Suprapubic skin (tissue), 4 donors: ENCODE results near the gene CCL19. TPM values are rescaled to one million over a fixed set of nuclear protein-coding genes. Genes with fewer than 3 reads are reported as not detected.
"Not testable (repeated sequence)": the region's sequence is repeated elsewhere in the genome, so short reads cannot be mapped to it uniquely, and the experiment has no call there.

Experiments used
- DNase-seq, 2 donors: peaks; one replicate each; pipeline ENCODE4 v3.0.0-alpha.2; 2019; ENCODE audit warnings: low spot score in 2 of 2
- H3K27ac ChIP-seq: fragments of 200-600 bp; sonication (generic); one replicate; pipeline ENCODE4 v1.5.1; 2019
- H3K27me3 ChIP-seq: fragments of 200-600 bp; sonication (generic); one replicate; pipeline ENCODE4 v1.5.1; 2019
- H3K36me3 ChIP-seq: fragments of 200-600 bp; sonication (generic); one replicate; pipeline ENCODE4 v1.5.1; 2019
- H3K4me1 ChIP-seq: fragments of 200-600 bp; sonication (generic); one replicate; pipeline ENCODE4 v1.5.1; 2019
- H3K4me3 ChIP-seq: fragments of 200-600 bp; sonication (generic); one replicate; pipeline ENCODE4 v1.5.1; 2019; ENCODE audit warnings: mild to moderate bottlenecking
- H3K9me3 ChIP-seq: fragments of 200-600 bp; sonication (generic); one replicate; pipeline ENCODE4 v1.5.1; 2019
- CTCF ChIP-seq, 2 donors: fragments of 200-600 bp in 1 of 2; fragments of 450-650 bp in 1 of 2; sonication (generic) in 1 of 2; IDR thresholded peaks; one replicate each; pipeline ENCODE4 v1.5.1; 2016 to 2019; ENCODE audit warnings: antibody characterized with exemption in 2 of 2, mild to moderate bottlenecking in 1 of 2, moderate library complexity in 1 of 2
- EP300 ChIP-seq: sonication (generic); formaldehyde crosslinking; IDR thresholded peaks from one replicate; pipeline ENCODE4 v1.6.1; 2017; ENCODE audit warnings: antibody characterized with exemption
- POLR2A ChIP-seq, 2 donors: fragments of 450-650 bp; IDR thresholded peaks; one replicate each; pipeline ENCODE4 v1.6.1; 2017; ENCODE audit warnings: antibody characterized with exemption in 2 of 2, mild to moderate bottlenecking in 2 of 2, moderate library complexity in 2 of 2
- POLR2AphosphoS5 ChIP-seq, 3 donors: sonication (generic); formaldehyde crosslinking; IDR thresholded peaks; one replicate each; pipeline ENCODE4 v1.6.1; 2017; ENCODE audit warnings: antibody characterized with exemption in 3 of 3
- WGBS: methylation state at CpG from one replicate; pipeline ENCODE4 v1.1.5; 2018; 5-methylcytosine and 5-hydroxymethylcytosine counted together
- total RNA-seq, 4 donors: library from RNA; depleted of rRNA; stranded (reverse); fragments of >200 nt; gene quantifications; one replicate each; pipeline ENCODE4 v1.1.0, GENCODE V29; 2016

Gene CCL19
- total RNA-seq, 4 donors from 2014 or later = 1.3 to 5.4 (median 3.3) TPM

GRCh38 chr9:34732478-34732877, 41.4 kb upstream of the CCL19 start:
- no peaks in the 10 kb centered on the region for H3K4me1 ChIP-seq
- WGBS = 93% methylated on average over 1 of the region's 1 CpG
- no peak overlapping the region for H3K4me3 ChIP-seq
- no peak overlapping the region for H3K27ac ChIP-seq
- DNase-seq = no peak
- H3K36me3 ChIP-seq = no peaks in the 10 kb centered on the region
- H3K9me3 ChIP-seq = no peaks in the 10 kb centered on the region
- TF ChIP-seq EP300 (no peak), CTCF (IDR thresholded peaks at IDR 0.05) (no peak), POLR2AphosphoS5 (IDR thresholded peaks at IDR 0.05) (no peak), POLR2A (IDR thresholded peaks at IDR 0.05) (no peak)
- no peaks in the 10 kb centered on the region for H3K27me3 ChIP-seq

GRCh38 chr9:34723141-34723540, 32.1 kb upstream of the CCL19 start:
- no peak overlapping the region for H3K4me3 ChIP-seq
- 86% methylated on average over 11 of the region's 11 CpGs for WGBS

GRCh38 chr9:34719769-34720025, 28.6 kb upstream of the CCL19 start:
- H3K36me3 ChIP-seq, H3K4me3 ChIP-seq, H3K9me3 ChIP-seq, H3K27ac ChIP-seq, DNase-seq, H3K27me3 ChIP-seq: not testable (repeated sequence)
- H3K4me1 ChIP-seq = peaks cover 19% of the 10 kb centered on the region

More at GRCh38 chr9:34723141-34723540, 32.1 kb upstream of the CCL19 start:
- Histone ChIP-seq H3K9me3 (no peaks in the 10 kb centered on the region), H3K36me3 (no peaks in the 10 kb centered on the region), H3K27ac (no peak overlapping the region), H3K27me3 (no peaks in the 10 kb centered on the region), H3K4me1 (peaks cover 4% of the 10 kb centered on the region)
- TF ChIP-seq CTCF (IDR thresholded peaks at IDR 0.05) (no peak), POLR2AphosphoS5 (IDR thresholded peaks at IDR 0.05) (no peak), POLR2A (IDR thresholded peaks at IDR 0.05) (no peak), EP300 (no peak)
- no peak for DNase-seq

- Histone ChIP-seq H3K36me3 (no peaks in the 10 kb centered on the region), H3K4me3 (no peak overlapping the region), H3K4me1 (peaks cover 24% of the 10 kb centered on the region), H3K9me3 (no peaks in the 10 kb centered on the region), H3K27me3 (no peaks in the 10 kb centered on the region), H3K27ac (no peak overlapping the region)
- 89% methylated on average over 8 of the region's 8 CpGs for WGBS
- TF ChIP-seq CTCF (IDR thresholded peaks at IDR 0.05) = no peak
- TF ChIP-seq POLR2AphosphoS5 (IDR thresholded peaks at IDR 0.05) = no peak
- no peak for TF ChIP-seq POLR2A (IDR thresholded peaks at IDR 0.05)
- TF ChIP-seq EP300 = no peak
- DNase-seq = no peak
Measured at GRCh38 chr9:34719021-34719768, 28.1 kb upstream of the CCL19 start.

- TF ChIP-seq POLR2AphosphoS5 (IDR thresholded peaks at IDR 0.05) = no peak
- no peak for TF ChIP-seq EP300
- no peak overlapping the region for H3K4me3 ChIP-seq
- no peak for DNase-seq
Measured at GRCh38 chr9:34717996-34718614, 27.0 kb upstream of the CCL19 start.

GRCh38 chr9:34716711-34717110, 25.6 kb upstream of the CCL19 start:
- Histone ChIP-seq H3K27me3 (no peaks in the 10 kb centered on the region), H3K27ac (no peak overlapping the region), H3K9me3 (no peaks in the 10 kb centered on the region), H3K4me3 (no peak overlapping the region), H3K4me1 (peaks cover 25% of the 10 kb centered on the region), H3K36me3 (no peaks in the 10 kb centered on the region)
- DNase-seq = no peak
- WGBS = 53% methylated on average over 4 of the region's 4 CpGs
- TF ChIP-seq POLR2A (IDR thresholded peaks at IDR 0.05) (no peak), POLR2AphosphoS5 (IDR thresholded peaks at IDR 0.05) (no peak), EP300 (no peak), CTCF (IDR thresholded peaks at IDR 0.05) (no peak)

More at GRCh38 chr9:34717996-34718614, 27.0 kb upstream of the CCL19 start:
- H3K27me3 ChIP-seq = no peaks in the 10 kb centered on the region
- peaks cover 25% of the 10 kb centered on the region for H3K4me1 ChIP-seq
- 79% methylated on average over 3 of the region's 3 CpGs for WGBS
- H3K27ac ChIP-seq = no peak overlapping the region
- no peaks in the 10 kb centered on the region for H3K9me3 ChIP-seq
- H3K36me3 ChIP-seq = no peaks in the 10 kb centered on the region
